ENCODE results near the gene CTNNA3.

The CTNNA3 gene

DNA sequence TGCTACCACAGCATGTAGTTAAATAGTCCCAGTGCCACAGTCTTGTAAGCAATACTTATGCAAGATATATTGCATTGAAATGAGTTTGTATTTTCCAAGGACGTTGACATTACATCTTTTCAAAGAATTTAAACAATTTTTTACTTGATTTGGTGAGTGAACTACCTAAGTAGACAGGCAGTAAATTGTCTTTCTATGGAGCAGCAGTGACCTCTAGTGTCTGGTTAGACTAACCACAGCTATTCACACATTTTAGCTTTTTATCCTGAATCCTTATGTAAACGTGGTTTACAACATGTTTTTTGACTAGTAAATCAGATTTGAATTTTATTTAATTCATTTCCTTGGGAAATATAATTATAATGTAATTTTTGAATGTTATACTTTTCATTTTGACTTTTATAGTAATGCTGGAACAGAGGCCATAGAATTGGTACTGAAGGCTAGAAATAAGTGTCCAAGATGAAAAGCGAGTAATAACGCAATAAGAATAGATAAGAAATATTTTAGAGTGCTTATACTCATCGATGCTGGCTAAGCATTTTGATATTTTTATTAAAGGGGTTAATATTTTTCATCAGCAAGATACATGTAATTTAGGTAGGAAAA lies 764.6 kb downstream of the CTNNA3 start:
- no peak for DNase-seq (ENCODE audit: low read depth)

DNA sequence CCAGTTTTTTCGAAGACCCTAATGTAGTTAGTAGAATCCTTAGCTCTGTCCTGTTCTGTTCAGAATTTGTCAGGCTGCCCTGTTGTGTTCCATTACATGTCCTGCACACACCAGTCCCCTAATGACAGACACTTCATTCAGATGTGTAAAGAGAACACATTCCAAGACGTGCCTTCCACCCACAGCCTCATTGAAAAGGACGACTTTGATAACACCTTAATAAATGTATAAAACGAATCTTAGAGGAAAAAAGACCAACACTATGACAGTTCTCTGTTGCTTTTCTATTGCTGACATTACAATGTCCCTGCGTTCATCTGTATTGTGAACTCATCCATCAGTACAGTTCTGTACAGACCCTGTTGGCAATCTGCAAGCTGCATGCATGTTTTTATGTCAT lies 766.6 kb downstream of the CTNNA3 start:
- DNase-seq (ENCODE audit: low read depth), result no peak

DNA sequence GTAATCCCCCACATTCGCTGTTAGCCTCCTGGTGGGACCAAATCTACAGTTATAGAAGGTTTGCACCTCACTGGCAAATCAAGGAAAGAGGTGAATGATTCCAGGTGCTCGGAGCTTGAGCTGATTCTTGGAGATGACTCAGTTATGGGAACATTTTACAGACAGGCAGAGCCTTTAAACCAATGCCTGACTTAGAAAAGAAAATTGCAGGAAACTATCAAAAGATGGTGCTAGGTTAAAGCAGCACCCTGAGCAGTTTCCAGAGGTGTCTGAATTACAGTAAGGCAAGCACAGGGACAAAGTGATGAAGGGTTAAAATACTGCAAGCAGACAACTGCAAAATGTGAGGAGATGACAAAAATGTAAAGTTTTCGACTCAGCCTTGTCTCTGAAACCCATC lies 767.2 kb downstream of the CTNNA3 start:
- no peak for DNase-seq (ENCODE audit: low read depth)

DNA sequence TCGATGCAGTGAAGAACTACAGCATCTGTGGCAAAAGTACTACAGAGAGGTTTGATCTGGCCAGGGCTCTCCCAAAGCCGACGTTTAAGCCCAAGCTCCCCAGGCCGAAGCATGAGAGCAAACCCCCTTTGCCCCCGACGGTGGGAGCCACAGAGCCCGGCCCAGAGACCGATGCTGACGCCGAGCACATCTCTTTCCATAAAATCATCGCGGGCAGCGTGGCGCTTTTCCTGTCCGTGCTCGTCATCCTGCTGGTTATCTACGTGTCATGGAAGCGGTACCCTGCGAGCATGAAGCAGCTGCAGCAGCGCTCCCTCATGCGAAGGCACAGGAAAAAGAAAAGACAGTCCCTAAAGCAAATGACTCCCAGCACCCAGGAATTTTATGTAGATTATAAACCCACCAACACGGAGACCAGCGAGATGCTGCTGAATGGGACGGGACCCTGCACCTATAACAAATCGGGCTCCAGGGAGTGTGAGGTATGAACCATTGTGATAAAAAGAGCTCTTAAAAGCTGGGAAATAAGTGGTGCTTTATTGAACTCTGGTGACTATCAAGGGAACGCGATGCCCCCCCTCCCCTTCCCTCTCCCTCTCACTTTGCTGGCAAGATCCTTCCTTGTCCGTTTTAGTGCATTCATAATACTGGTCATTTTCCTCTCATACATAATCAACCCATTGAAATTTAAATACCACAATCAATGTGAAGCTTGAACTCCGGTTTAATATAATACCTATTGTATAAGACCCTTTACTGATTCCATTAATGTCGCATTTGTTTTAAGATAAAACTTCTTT lies 767.8 kb downstream of the CTNNA3 start:
- DNase-seq (ENCODE audit: low read depth), result no peak

DNA sequence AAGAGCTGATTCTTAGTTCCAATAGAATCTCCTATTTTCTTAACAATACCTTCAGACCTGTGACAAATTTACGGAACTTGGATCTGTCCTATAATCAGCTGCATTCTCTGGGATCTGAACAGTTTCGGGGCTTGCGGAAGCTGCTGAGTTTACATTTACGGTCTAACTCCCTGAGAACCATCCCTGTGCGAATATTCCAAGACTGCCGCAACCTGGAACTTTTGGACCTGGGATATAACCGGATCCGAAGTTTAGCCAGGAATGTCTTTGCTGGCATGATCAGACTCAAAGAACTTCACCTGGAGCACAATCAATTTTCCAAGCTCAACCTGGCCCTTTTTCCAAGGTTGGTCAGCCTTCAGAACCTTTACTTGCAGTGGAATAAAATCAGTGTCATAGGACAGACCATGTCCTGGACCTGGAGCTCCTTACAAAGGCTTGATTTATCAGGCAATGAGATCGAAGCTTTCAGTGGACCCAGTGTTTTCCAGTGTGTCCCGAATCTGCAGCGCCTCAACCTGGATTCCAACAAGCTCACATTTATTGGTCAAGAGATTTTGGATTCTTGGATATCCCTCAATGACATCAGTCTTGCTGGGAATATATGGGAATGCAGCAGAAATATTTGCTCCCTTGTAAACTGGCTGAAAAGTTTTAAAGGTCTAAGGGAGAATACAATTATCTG lies 768.6 kb downstream of the CTNNA3 start:
- DNase-seq (ENCODE audit: low read depth), result no peak

DNA sequence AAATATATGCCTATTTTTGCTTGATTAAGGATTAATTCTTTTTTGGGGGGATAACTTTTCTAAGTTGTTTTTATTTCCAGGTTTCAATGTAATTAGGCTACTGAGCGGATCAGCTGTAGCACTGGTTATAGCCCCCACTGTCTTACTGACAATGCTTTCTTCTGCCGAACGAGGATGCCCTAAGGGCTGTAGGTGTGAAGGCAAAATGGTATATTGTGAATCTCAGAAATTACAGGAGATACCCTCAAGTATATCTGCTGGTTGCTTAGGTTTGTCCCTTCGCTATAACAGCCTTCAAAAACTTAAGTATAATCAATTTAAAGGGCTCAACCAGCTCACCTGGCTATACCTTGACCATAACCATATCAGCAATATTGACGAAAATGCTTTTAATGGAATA lies 769.2 kb downstream of the CTNNA3 start:
- no peak for DNase-seq (ENCODE audit: low read depth)

DNA sequence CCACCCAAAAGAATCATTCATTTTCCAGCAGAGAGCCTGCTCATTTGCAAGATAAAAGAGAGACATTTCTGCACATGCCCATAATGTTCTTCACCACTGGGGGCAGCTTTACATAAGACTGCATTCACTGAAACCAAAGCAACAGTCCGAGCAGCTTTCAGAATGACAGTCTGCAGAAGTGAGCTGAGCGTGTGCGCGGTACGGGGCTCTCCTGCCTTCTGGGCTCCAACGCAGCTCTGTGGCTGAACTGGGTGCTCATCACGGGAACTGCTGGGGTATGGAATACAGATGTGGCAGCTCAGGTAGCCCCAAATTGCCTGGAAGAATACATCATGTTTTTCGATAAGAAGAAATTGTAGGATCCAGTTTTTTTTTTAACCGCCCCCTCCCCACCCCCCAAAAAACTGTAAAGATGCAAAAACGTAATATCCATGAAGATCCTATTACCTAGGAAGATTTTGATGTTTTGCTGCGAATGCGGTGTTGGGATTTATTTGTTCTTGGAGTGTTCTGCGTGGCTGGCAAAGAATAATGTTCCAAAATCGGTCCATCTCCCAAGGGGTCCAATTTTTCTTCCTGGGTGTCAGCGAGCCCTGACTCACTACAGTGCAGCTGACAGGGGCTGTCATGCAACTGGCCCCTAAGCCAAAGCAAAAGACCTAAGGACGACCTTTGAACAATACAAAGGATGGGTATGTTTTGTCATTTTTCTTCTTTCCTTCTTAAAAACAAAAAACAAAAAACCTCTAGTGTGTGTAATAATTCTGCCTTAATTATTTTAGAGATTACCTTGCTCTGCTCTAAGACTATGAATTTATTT lies 769.9 kb downstream of the CTNNA3 start, which contains the start of gene LRRTM3:
LRRTM3 (plus strand) TSS at position 141 of the 820 bp plus-strand sequence.
- DNase-seq (ENCODE audit: low read depth), result no peak

DNA sequence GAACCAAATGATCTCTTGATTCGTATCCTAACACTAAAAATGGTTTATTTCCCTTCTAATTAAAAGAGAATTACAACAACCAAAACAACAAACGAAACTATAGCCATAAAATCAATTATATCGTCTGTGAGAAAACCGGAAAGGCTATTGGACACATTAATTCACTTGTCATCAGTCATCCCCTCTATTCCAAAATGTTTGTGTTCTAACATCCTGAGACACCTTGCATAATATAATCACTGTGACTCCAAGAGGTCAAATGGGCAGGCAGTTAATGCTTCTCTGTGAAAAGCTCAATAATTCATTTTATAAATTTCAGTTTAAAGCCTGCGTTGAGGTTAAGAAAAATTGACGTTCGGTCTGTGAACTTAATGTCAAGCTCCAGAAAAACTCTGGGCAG lies 770.6 kb downstream of the CTNNA3 start:
- no peak for DNase-seq (ENCODE audit: low read depth)

DNA sequence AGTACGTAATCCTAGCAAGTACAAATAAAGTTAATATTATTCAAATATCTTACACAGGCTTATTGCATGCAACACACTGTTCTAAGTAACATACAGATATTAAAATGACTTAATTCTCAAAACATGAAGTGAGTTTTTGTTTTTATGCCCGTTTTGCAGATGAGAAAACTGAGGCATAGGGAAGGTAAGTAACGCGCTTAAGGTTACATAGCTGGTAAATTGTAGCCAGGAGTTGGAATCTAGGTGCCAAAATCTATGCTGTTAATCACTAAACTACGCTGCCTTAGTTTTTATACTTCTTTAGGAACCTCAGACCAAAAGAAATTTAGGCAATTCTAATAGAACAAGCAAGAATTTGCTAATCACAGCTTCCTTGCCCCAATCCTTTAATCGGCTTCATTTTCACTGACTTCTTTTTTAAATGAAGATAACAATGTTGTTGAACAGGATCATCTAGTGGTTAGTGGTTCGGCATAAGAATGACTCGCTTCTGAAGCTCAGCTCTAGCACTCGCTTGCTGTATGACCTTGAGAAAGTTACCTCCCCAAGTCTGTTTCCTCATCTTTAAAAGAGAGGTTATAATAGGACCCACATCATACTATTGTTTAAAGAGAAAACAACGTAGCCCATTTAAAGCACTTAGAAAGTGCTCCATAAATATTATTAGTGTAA lies 771.2 kb downstream of the CTNNA3 start:
- no peak for DNase-seq (ENCODE audit: low read depth)

DNA sequence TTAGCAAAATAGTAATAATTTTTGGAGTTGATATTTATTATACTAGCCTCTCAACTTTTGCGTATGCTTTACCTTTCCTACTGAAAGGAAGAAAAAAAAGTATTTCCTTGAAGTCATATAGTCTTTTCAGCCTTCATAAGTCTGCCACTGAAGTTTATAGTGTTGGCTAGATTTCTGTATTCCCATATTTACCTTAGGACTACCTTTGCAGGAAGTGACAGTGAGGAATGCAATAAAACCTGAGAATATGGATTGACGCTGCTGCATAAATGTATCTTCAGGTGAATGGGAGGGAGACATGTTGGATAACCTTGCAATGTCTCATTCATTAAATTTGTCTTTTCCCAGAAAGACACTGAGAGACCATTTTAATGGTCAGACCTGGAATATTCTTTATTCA lies 776.7 kb downstream of the CTNNA3 start:
- no peak for DNase-seq (ENCODE audit: low read depth)

DNA sequence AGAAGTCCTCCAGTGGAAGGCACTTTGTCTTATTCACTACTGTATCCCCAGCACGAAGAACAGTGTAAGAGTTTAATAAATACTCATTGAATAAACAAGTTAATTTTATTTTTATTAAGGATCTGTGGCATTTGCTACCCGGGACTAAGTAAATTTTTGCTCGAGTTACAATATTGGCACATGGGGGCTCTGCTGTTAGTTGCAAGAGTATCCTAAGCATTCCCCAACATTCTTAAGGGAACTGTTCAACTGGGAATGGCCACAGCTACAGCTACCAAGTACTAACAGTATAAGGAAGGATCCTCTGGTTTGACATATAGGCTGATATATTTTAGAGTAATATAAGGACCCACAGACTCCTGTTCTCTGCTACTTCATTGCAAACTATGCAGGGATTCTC lies 778.9 kb downstream of the CTNNA3 start:
- no peak for DNase-seq (ENCODE audit: low read depth)

DNA sequence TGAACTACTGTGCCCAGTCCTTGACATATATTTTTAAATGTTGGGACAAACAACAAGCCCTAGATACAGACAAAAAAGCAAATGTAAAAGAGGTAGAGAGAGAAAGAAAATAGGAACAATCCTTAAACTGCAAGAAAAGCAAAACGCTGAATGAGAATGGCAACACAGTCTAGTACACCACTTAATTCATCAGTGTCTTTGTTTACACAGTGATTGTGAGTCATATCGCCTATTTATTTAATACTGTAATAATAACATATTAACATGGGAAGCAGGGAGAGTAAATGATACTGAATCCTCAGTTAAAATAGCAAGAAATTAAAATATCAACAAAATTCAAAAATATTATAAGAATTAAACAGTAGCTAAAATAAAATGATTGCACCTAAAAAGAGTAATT lies 780.0 kb downstream of the CTNNA3 start:
- no peak for DNase-seq (ENCODE audit: low read depth)

DNA sequence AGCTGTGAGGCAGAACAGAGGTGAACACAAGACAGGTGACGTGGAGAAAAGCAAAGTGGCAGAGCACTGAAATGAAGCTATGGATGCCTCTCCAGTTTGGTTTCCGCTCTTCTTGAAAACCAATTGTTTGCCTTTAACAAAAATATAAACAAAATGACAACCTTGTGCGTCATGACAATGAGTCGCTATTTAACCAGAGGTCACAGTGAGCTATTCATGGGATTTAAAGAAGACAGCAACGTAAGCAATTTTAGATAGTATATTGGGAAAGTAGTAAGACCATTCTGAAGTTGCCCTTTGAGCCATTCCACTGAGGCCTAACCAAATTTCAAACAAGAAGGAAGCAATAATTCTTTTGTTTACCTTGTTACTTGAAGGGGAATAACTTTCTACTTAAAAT lies 785.3 kb downstream of the CTNNA3 start:
- DNase-seq (ENCODE audit: low read depth), result no peak

DNA sequence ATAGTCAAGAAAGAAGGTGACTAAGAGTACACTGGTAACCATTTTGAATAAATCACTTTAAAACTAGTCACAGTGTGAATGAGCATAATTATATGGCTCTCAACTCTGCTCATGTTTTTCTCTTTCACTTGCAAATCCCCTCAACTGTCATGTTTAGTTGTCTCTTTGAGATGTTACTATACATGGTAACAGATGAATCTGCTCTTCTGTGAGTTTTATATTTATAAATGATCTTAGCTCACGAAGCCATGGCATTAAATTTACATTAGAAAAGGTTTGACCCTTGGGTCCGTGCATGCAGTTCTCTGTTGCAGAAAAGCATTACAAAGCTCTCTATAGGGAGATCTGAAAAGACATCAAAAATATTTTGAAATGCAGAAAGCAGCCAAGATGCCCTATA lies 803.1 kb downstream of the CTNNA3 start:
- DNase-seq (ENCODE audit: low read depth), result no peak

DNA sequence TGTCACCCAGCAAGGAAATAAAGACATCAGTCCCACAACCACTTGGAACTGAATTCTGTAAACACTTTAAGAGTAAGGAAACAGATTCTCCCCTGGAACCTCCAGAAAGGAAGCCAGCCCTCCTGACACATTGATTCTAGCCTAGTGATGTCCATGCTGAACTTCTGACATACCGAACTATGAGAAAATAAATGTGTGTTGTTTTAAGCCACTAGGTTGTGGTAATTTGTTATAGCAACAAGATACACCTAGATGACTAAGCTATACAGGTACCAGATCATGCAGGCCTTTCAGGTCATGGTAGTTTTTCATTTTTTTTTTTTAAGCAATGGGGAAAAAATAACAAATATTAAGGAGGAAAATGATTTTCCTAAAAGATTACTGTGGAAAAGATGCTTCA lies 807.8 kb downstream of the CTNNA3 start:
- DNase-seq (ENCODE audit: low read depth), result no peak

DNA sequence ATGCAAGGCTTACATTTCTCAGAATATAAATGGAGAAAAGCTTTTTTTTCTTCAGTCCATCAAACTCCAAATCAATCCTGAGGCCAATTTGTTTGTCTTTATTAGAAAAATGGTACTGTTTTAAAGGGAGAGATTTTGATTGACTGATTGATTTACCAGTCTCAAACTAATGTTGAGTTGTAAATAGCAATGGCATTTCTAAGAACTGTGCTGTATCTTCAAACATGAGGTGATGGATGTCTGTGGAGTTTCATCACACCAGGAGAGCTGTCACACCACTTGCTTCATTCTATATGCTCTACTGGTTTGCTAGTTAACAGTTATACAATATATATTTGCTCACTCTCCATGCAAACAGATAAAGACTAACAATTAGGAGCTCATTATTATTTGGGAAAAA lies 809.1 kb downstream of the CTNNA3 start:
- no peak for DNase-seq (ENCODE audit: low read depth)

DNA sequence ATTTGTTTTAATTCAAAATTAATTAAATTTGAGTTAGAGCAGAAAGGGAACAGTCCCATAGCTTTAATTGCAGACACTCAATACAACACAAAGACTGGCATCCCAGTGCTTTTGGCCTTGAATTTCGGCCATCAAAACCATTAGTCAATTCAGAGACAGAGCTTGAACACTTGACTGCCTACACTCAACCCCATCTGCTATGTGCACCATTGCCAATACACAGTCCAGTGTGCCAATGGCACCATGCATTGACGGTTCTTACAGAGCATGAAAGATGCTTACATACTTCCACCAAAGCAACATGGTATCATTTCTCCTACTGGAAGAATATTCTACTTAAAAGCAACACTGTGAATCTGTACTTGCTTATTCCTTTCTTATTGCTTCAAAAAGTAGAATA lies 813.7 kb downstream of the CTNNA3 start:
- no peak for DNase-seq (ENCODE audit: low read depth)

DNA sequence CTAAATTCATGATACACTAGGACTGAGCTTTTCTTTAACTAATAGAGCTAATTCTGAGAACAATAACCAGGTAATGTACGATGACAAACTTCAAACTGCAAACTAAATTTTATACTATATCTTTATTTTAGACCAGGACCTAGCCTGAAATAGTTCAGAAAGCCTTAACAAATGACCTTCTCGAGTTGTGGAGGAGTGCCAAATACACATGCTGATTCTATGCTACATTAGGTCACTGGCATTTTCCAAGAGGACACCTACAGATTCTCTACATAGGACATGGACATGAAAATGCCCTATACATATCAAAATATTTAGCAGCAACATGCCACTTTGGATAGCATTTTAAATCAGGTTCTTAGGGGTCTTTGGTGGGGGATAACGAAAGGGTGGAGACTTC lies 814.2 kb downstream of the CTNNA3 start:
- no peak for DNase-seq (ENCODE audit: low read depth)

DNA sequence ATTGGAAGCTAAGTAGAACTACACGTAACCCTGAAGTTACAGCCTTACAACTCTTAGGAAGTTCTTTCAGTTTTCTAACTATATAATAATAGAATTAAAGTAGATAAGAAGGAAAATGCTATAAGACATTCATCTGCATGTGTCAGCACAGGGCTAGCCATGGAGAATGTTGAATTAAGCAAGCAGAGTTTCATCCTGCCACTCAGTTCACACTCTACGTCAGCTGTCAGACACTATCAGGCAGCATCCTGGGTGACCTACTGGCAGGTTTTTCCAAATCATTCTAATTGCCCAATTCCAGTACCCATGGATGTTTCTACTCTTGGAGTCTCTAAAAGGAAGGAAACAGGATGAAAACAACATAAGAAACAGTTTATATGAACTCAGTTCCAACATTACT lies 815.2 kb downstream of the CTNNA3 start:
- no peak for DNase-seq (ENCODE audit: low read depth)

DNA sequence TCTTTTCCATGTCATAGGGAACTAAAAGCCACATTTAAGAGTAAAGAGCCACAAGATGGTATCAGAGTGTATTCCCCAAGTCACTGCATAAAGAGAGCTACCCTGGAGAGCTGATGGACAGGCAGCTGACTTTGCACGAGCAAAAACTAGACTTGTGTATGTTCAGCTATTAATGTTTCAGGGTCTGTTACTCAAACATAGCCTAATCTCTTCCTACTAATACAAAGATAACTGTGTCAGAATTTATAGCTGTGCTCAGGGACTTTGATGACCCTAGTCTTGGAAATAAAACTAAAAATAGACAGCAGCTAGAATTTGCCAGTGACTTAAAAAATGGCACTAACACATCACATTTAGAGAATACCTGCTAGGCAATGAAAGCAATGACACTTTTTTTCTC lies 815.7 kb downstream of the CTNNA3 start:
- no peak for DNase-seq (ENCODE audit: low read depth)

DNA sequence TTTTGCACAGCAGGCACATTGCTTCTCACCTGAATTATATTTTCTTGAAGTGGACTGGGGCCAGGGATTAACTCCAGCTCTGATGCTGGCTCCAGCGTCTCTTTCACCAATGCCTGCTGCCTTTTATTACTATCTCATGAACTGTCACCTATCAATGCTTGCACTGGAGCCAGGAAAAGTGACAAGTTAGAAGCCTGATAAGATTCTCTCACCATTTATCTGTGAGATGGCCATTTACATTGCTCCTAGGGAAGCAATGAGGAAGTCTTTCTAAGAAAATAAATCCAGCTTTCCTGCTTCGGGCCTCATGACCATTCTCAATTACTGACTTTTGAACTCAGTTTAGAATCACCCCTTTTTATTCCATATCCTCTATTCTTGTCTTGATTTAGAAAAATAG lies 818.6 kb downstream of the CTNNA3 start:
- no peak for DNase-seq (ENCODE audit: low read depth)

DNA sequence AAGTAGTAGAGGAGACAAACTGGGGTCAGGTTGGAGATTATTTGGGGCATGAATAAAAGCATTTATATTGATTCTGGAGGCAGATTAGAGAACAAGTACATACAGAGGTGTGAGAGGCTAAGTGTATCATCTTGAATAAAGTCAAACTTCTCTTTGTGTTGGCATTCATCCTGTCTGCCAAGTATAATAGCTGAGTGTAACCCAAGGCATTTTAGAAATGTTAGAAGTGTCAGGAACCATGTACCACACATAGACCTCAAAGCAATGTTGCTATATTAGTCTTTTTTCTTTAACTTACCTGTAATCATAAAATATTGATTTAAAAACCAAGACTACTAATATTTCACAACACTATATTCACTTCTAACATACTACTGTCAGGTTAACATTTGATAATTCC lies 826.4 kb downstream of the CTNNA3 start:
- DNase-seq (ENCODE audit: low read depth), result no peak
